Measurements from ENCODE around the gene SPINT3.

SPINT3 gene

DNA sequence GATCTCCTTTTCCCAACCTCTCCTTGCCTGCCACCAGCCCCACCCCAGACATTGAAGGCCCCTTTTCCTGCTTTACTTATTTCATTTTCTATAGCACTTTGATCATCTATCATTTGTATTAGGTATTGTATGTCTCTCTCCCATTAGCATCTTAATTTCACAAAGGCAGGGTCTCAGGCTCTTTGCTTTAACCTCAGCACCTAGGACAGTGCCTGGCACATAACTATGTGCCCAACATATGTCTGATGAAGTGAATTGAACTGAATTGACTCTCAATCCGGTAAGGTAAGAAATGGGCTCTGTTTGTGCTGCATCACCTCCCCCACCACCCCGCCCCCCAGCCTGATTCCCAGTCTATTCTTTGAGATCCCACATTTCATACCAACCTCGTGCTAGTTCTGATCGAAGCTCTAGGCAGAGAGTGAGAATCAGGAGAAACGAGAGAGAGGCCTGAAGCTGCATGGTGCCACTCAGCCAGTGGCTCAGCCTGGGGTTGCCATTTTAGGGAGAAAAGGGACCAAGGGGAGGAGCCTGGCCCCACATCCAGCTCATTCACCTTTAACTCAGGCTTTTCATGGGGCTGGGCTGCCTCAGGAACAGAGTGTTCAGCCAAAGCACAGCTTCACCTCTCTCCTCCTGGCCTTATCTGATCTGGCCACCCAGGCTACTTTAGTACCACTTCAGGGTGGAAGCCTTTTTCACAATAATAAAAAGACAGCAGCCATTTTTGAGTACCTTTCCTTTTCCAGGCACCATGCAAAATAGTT is at the start of gene SPINT3:
SPINT3 (minus strand) TSS at position 476 of the 767 bp plus-strand sequence; CDS start at position 462, 14 bp downstream.
- no peak for DNase-seq

DNA sequence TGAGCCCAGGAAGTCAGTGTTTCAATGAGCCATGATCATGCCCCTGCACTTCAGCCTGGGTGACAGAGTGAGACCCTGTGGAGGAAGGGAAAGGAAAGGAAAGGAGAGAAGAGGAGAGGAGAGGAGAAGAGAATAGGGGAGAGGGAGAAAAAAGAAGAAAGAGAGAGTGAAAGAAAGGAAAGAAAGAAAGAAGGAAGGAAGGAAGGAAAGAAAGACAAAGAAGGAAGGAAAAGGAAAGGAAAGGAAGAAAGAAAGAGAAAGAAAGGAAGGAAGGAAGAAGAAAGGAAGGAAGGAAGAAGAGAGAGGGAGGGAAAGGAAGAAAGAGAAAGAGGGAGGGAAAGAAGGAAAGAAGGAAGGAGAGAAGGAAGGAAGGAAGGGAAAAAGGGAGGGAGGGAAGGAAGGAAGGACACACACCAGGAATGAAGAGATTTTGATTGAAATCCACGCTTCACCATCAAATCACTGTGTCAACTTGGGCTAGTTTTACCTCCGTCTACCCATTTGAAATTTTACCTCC is 49.4 kb upstream of the SPINT3 start:
- DNase-seq: no peak

DNA sequence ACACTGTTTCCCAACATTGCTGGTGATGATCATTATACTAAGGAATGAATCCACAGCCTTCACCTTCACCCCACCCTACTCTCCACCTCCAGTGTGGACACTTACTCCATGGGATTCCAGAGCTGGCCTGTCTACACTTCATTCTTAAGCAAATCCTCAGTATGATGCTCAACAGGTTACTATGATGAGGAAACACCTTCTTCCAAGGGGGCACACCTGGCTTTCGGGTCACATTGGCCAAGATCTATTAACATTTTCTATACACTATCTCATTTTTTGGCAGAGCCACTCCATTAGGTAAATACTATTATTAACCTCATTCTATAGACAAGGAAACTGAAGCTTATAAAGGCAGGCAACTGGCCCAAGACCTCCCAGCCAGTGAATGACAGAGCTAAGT is 39.8 kb upstream of the SPINT3 start:
- DNase-seq: no peak

GRCh38 chr20:45552456-45552855 is 37.0 kb upstream of the SPINT3 start:
- no peak for DNase-seq

DNA sequence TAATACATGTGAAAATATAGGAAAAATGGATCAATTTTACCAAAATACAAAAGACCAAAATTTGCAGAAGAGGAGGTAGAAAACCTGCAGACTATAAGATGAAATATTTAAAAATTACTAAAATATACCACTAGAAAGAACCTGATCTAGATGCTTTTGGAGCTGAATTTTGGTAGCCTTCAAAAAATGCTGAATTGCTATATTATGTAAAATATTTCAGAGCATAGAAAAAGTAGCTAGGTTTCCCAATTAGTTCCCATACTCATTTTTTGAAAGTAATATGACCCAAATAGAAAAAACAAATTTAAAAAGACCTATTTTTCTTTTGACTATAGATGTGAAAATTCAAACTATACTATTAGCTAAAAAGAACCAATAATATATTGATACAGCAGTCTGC is 35.3 kb upstream of the SPINT3 start:
- DNase-seq: no peak

DNA sequence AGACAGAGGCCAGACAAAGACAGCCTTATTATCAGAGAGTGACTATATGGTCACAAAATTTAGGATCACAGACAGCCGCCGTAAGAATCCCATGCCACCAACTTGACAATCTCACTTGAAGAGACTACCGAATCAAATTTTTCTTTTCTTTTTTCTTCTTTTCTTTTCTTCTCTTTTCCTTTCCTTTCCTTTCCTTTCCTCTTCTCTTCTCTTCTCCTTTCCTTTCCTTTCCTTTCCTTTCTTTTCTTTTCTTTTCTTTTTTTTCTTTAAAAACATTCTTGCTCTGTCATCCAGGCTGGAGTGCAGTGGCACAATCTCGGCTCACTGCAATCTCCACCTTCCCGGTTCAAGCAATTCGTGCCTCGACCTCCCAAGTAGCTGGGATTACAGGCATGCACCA is 33.0 kb upstream of the SPINT3 start:
- DNase-seq: no peak

DNA sequence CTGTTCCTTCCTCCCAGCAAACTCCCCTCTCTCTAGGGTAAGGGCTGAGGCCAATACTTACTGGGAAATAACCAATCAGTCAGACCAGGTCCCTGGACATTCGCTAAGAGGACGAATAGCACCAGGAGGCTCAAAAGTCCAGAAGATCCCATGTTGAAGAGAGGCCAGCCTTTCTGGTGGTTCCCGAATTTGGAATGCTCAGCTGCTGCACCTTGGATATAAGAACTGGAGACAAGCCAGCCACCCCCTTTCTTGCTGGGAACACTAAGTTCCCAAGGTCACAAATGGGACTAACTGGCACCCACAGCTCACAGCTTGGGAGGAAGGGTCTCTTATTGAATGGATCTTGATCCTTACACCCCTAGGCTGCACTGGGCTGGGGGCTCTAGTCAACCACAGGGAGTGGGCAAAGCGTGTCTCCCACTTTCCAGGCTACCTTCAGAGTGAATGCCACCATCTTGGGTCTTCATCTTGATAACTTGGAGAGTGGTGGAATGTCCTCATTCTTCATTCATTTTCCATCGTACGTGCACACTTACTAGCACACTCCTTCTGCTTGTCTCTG is 31.9 kb upstream of the SPINT3 start, which contains the start of gene EPPIN:
EPPIN (minus strand) TSS at position 196 of the 565 bp plus-strand sequence; CDS start at position 152, 44 bp downstream.
- no peak for DNase-seq

GRCh38 chr20:45545754-45546453 is 30.5 kb upstream of the SPINT3 start:
- DNase-seq: no peak

DNA sequence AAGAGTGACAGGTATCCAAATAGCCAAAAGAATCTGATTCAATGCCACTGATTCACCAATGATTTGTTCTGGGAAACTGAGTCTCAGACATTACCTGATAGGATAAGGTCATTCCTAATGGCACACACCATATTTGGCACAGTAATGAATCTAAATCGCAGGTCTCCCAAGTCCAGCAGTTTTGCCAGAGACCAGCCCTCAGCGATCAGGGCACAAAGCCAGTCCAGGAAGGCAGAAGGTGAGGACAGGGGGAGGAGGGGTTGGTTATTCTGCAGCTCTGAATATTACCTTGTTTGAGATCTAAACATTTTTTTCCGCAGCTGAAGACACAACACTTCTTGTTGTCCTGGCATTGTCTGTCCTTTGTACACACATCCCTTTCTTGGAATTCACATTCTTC is 29.9 kb upstream of the SPINT3 start:
- no peak for DNase-seq

DNA sequence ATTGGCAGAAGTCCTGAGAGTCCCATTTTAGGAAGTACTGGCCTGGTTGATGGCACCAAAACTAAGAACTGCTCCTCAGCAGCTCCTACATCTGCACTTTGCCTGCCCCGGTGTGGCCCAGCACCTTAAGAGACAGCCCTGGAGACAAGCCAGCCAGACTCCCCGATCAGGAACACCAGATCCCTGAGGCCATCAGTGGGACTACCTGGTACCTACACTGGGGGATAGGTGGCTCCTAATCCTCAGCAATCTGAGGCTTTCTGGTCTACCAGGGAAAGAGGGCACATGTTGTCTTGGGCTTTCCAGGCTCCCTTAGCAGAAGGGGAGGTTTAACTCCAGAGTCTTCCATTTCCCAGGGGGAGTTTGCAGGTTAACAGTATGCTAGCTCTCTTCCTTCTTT is 24.0 kb upstream of the SPINT3 start, which contains the start of gene WFDC6:
WFDC6 (minus strand) TSS at position 101 of the 400 bp plus-strand sequence; CDS start at position 26, 75 bp downstream.
- no peak for DNase-seq

DNA sequence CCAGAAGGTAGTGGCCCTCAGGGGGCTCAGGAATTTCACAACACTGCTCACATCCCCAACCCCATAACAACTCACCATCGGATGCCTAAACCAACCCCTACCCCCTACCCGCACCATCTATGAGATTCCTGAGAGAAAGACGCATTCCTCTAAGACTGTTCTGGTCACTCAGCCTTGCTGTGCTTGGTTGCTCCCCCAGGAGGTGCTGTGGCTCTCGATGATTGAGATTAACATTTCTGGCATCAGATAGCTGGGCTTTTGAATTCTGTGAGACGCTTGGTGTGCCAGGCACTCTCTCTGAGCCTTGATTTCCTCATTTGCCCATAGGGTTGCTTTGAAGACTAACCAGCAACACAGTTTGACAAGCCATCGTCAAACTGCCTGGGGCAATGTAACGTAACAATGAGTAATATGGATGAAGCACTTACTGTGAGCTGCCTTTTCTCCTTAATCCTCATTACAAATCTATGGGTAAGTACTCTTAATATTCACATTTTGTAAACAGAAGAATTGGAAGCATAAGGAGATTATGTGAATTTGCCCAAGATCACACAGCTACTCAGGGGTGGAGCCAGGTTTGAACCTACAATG is 22.9 kb upstream of the SPINT3 start:
- DNase-seq: no peak

GRCh38 chr20:45527294-45527693 is 11.9 kb upstream of the SPINT3 start:
- no peak for DNase-seq

GRCh38 chr20:45523821-45524220 is 8.4 kb upstream of the SPINT3 start:
- DNase-seq: no peak

DNA sequence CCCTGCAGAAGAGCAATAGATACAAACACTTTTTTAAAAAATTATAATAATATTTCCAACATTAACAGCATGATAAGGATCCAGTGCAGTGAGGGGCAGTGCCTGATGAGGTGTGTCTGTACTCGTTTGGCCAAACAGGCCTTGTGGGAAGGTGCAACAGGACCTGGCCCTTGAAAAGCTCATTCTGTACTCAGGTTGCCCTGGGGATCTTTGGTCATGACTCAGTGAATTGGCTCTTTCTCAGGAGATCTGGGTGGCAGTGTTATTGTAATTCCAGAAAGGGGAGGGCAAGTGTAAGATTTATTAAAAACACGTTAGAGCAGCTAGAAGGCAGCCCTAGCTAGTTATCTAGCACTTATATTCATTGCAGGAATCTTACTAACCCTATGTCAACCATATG is 2.9 kb upstream of the SPINT3 start:
- DNase-seq: no peak

DNA sequence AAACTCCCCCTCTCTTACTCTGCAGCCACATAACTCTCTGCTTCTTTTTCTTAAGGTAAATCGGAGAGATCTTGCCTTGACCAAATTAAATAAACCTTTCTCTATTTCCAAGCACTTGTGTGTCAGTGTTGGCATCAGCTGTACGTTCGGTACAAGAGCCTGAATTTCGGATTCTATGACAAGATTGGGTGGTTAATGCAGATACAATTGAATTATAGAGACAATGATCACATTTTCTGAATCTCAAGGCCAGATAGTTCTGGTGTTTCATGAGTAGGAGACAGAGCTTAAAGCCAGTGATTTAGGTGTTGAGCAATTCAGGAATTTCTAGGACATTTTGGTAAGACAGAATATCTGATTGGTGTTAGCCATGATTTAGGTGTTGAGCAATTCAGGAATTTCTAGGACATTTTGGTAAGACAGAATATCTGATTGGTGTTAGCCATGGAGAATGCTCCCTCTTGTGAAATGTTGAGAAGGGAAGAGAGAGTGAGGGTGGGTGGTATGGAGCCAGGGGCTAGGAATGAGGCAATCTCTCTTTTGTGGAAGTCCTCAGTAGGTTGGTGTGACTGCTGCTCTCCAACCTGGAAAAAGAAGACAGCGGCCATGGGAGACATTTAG is 5.1 kb downstream of the SPINT3 start:
- no peak for DNase-seq

- DNase-seq: no peak
Observed at GRCh38 chr20:45509091-45509490, 6.3 kb downstream of the SPINT3 start.

DNA sequence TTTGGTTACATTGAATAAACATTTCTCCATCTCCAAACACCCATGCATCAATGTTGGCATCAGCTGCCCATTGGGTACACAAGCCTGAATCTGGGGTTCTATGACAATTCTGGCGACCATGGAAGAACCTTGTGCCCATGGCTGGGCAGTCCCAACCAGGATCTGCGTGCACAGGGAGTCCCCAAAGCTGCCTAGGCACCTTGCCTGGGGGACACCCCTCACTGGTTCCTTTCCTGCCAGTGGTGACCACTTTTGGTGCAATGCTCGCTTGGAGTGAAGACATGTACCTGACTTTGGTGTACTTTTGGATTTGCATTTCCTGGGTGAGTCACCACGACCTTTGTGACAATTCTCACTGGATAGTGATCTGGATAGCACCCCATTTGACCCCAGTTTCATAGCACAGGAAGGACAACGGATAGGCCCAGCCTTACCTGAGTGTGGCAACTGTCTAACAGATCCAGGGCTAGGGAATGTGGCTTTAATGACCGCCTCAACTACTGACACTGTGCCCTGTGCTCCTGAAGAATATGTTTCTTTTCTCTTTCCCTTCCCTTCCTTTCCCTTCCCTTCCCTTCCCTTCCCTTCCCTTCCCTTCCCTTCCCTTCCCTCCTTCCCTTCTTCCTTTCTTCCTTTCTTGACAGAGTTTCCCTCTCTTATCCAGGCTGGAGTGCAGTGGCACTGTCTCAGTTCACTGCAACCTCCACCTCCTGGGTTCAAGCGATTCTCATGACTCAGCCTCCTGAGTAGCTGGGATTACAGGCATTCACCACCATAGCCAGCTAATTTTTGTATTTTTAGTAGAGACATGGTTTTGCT is 7.1 kb downstream of the SPINT3 start:
- no peak for DNase-seq

DNA sequence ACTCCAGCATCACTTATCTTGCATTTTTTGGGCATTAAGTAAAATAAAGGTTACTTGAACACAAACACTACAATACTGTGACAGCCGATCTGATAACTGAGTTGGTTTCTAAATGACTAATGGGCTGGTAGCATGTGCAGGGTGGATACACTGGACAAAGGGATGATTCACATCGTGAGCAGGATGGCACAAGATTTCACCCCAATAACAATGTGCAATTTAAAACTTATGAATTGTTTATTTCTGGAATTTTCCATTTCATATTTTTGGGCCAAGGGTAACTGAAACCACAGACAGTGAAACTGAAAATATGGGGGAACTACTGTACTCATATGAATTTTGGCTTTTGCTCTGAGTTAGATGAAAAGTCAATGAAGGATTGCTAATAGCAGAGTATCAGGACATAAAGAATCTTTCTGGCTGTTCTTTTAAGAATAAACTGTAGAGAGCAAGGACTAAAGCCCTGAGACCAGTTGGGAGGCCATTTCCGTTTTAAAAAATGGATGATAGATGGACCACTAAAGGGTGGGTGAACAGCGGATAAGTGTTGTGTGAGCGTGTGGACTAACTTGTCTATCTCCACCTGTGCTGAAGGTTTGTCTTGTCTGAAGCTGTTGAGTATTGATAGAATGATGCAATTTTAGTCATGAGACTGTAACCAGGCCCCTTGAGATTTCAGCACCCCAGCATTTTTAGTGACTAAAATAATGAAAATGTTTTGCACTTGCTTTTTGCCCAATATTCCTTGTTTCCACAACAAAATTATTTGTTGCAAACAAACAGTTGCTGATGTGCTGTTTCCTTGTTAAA is 8.2 kb downstream of the SPINT3 start:
- DNase-seq: no peak

DNA sequence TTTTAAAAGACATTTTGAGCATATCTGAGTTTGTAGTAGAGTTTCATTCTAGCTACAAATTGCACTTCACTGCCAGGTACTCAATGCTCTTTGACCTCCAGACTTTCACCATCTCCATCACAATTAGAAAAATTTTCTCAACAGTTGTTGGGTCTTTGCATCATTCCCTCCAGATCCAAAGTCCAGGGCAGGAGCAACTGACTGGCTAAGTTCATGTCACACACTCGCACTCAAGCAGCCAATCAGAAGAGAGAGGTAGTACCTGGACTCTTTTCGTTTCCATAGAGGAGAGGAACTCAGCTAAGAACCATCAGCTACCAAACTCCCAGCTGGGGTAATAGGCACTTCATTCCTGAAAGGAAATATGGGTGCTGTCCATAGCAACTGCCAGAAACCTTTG is 9.0 kb downstream of the SPINT3 start:
- DNase-seq: no peak

- DNase-seq: no peak
Observed at GRCh38 chr20:45503403-45503802, 12.0 kb downstream of the SPINT3 start.

DNA sequence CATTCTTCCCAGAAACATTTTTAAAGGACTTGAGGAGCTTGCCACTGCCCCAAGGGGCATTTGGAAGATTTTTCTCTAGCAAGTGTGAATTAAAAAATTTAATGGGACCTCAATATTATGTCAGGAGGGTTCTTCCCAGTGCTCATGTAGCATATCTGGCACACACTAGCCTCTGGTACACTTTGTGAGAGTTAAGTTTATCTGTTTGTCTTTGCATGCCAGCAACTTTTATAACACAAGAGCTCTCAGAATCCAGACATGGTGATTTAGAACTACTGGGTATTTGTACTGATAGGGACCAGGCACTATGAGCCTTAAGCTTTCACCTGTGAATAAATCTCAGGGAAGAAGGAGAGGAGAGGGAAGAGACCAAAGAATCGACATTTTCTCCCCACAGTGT is 12.9 kb downstream of the SPINT3 start:
- no peak for DNase-seq
